Measurements from ENCODE around the gene SORBS2.

DNA sequence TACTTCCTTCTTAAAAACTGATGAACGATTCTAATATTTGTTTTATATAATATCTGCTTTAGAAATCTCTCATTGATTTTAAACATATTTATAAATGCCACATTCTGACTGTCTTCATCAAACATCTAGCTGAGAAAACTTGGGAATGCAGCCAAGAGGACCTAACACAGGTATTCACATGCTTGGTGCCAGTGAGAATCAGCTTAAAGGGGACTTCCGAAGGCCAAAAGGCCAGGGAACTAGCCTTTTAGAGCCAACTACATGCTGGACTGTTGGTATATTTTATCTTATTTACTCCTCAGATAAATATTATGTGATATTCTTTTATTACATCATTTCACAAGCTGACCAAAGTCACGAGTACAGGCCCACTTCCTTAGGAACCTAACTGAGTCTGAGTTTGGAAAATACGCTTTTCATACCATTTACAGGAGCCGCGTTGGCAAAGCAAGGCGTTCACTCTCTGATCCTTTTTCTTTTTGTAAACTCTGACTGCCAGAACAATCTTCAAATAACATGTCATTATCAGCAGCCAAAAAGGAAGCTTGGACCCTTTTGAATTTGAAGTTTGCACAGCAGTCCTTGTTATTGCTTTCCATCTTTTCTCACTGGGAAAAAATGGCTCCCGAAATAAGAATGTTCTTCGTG is 235.6 kb downstream of the SORBS2 start:
- TF ChIP-seq, protein P1, sequence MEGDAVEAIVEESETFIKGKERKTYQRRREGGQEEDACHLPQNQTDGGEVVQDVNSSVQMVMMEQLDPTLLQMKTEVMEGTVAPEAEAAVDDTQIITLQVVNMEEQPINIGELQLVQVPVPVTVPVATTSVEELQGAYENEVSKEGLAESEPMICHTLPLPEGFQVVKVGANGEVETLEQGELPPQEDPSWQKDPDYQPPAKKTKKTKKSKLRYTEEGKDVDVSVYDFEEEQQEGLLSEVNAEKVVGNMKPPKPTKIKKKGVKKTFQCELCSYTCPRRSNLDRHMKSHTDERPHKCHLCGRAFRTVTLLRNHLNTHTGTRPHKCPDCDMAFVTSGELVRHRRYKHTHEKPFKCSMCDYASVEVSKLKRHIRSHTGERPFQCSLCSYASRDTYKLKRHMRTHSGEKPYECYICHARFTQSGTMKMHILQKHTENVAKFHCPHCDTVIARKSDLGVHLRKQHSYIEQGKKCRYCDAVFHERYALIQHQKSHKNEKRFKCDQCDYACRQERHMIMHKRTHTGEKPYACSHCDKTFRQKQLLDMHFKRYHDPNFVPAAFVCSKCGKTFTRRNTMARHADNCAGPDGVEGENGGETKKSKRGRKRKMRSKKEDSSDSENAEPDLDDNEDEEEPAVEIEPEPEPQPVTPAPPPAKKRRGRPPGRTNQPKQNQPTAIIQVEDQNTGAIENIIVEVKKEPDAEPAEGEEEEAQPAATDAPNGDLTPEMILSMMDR (IDR thresholded peaks at IDR 0.05) = no peak
- TF ChIP-seq EP300 (IDR thresholded peaks at IDR 0.05) = no peak
- TF ChIP-seq POLR2A (IDR thresholded peaks at IDR 0.05) = no peak
